ENCODE results near the gene IQGAP2.
"Not testable (repeated sequence)": the region's sequence is repeated elsewhere in the genome, so short reads cannot be mapped to it uniquely, and the experiment has no call there.

IQGAP2 gene

GRCh38 chr5:76402886-76403765 is at the start of gene IQGAP2:
TSS of gene IQGAP2 (plus strand) at chr5:76403285. CDS start at chr5:76403546, 261 bp downstream.
- DNase-seq = peak; percentile 31

- no peak for DNase-seq
Observed at GRCh38 chr5:76356887-76357286, 46.2 kb upstream of the IQGAP2 start.

- peak; percentile 37 for DNase-seq
Observed at GRCh38 chr5:76363352-76364225, 39.5 kb upstream of the IQGAP2 start.

- no peak for DNase-seq
Observed at GRCh38 chr5:76364226-76364589, 38.9 kb upstream of the IQGAP2 start.

GRCh38 chr5:76365561-76365960 is 37.5 kb upstream of the IQGAP2 start:
- no peak for DNase-seq

- DNase-seq = no peak
Observed at GRCh38 chr5:76366596-76366995, 36.5 kb upstream of the IQGAP2 start.

- no peak for DNase-seq
Observed at GRCh38 chr5:76367623-76368371, 35.3 kb upstream of the IQGAP2 start.

GRCh38 chr5:76368941-76369340 is 34.1 kb upstream of the IQGAP2 start:
- no peak for DNase-seq

- DNase-seq = not testable (repeated sequence)
Observed at GRCh38 chr5:76369668-76370067, 33.4 kb upstream of the IQGAP2 start.

GRCh38 chr5:76371960-76372322 is 31.1 kb upstream of the IQGAP2 start:
- DNase-seq = no peak

- DNase-seq = no peak
Observed at GRCh38 chr5:76372323-76373054, 30.6 kb upstream of the IQGAP2 start.

GRCh38 chr5:76376148-76376865 is 26.8 kb upstream of the IQGAP2 start:
- no peak for DNase-seq

- no peak for DNase-seq
Observed at GRCh38 chr5:76376866-76377230, 26.2 kb upstream of the IQGAP2 start.

- no peak for DNase-seq
Observed at GRCh38 chr5:76378355-76378754, 24.7 kb upstream of the IQGAP2 start.

- peak; percentile 8 for DNase-seq
Observed at GRCh38 chr5:76379316-76379715, 23.8 kb upstream of the IQGAP2 start.

- DNase-seq = no peak
Observed at GRCh38 chr5:76379855-76380254, 23.2 kb upstream of the IQGAP2 start.

- no peak for DNase-seq
Observed at GRCh38 chr5:76380346-76381066, 22.6 kb upstream of the IQGAP2 start.

GRCh38 chr5:76383126-76383832 is 19.8 kb upstream of the IQGAP2 start:
- DNase-seq = no peak

- DNase-seq = no peak
Observed at GRCh38 chr5:76384189-76384588, 18.9 kb upstream of the IQGAP2 start.

GRCh38 chr5:76384705-76385104 is 18.4 kb upstream of the IQGAP2 start:
- no peak for DNase-seq

All from NCI-H510A treated with DMSO at 0.1 percent for 48 hours (cell line).